NCI-H345 (cell line): ENCODE measurements around the gene POTEI.
"Not testable (repeated sequence)": the region's sequence is repeated elsewhere in the genome, so short reads cannot be mapped to it uniquely, and the experiment has no call there.

ENCODE experiments used
- DNase-seq: peaks from one replicate; lab custom pipeline; 2025; lab: John Stamatoyannopoulos, UW

The POTEI gene

GRCh38 chr2:130509228-130509627, at the start of gene POTEI:
TSS of gene POTEI (minus strand) at chr2:130509328. CDS start at chr2:130509235, 93 bp downstream.
- not testable (repeated sequence) for DNase-seq

GRCh38 chr2:130556441-130556840, 47.3 kb upstream of the POTEI start:
- not testable (repeated sequence) for DNase-seq

- not testable (repeated sequence) for DNase-seq
Observed at GRCh38 chr2:130554178-130554577, 45.0 kb upstream of the POTEI start.

- not testable (repeated sequence) for DNase-seq
Observed at GRCh38 chr2:130549475-130549874, 40.3 kb upstream of the POTEI start.

- not testable (repeated sequence) for DNase-seq
Observed at GRCh38 chr2:130548418-130548817, 39.3 kb upstream of the POTEI start.

GRCh38 chr2:130544978-130545377, 35.9 kb upstream of the POTEI start:
- DNase-seq = not testable (repeated sequence)

- DNase-seq = not testable (repeated sequence)
Observed at GRCh38 chr2:130543785-130544528, 34.8 kb upstream of the POTEI start.

- DNase-seq = not testable (repeated sequence)
Observed at GRCh38 chr2:130542789-130543188, 33.7 kb upstream of the POTEI start.

GRCh38 chr2:130538271-130538670, 29.1 kb upstream of the POTEI start:
- not testable (repeated sequence) for DNase-seq

GRCh38 chr2:130536654-130537053, 27.5 kb upstream of the POTEI start:
- not testable (repeated sequence) for DNase-seq

GRCh38 chr2:130531672-130532071, 22.5 kb upstream of the POTEI start:
- not testable (repeated sequence) for DNase-seq

- not testable (repeated sequence) for DNase-seq
Observed at GRCh38 chr2:130531225-130531624, 22.1 kb upstream of the POTEI start.

GRCh38 chr2:130530212-130530611, 21.1 kb upstream of the POTEI start:
- DNase-seq = not testable (repeated sequence)

GRCh38 chr2:130529545-130529944, 20.4 kb upstream of the POTEI start:
- not testable (repeated sequence) for DNase-seq

GRCh38 chr2:130527365-130527967, 18.3 kb upstream of the POTEI start:
- not testable (repeated sequence) for DNase-seq

GRCh38 chr2:130522390-130522789, 13.3 kb upstream of the POTEI start:
- not testable (repeated sequence) for DNase-seq

- DNase-seq = not testable (repeated sequence)
Observed at GRCh38 chr2:130520992-130521391, 11.9 kb upstream of the POTEI start, which contains the start of gene CFC1B. TSS of gene CFC1B (plus strand) at chr2:130521222. CDS start at chr2:130521485, 263 bp downstream.

- DNase-seq = not testable (repeated sequence)
Observed at GRCh38 chr2:130518516-130519106, 9.5 kb upstream of the POTEI start.

GRCh38 chr2:130511747-130512451, 2.8 kb upstream of the POTEI start:
- not testable (repeated sequence) for DNase-seq

- not testable (repeated sequence) for DNase-seq
Observed at GRCh38 chr2:130510807-130511746, 1.9 kb upstream of the POTEI start.

- DNase-seq = not testable (repeated sequence)
Observed at GRCh38 chr2:130491073-130491472, 18.1 kb downstream of the POTEI start.
